GM18505 (cell line): ENCODE results near the gene COL24A1.
"Not testable (repeated sequence)": the region's sequence is repeated elsewhere in the genome, so short reads cannot be mapped to it uniquely, and the experiment has no call there.

Experiments used
- ATAC-seq: cut with Tn5 transposase; IDR thresholded peaks from one replicate; pipeline ENCODE4 v1.9.1; 2021; ENCODE audit not compliant: unreplicated experiment
- POLR2A ChIP-seq: IDR thresholded peaks from 4 replicates; pipeline ENCODE4 v1.6.1; 2011; ENCODE audit warnings: borderline replicate concordance; ENCODE audit not compliant: insufficient read depth, insufficient read length; ENCODE audit errors: extremely low read depth

The COL24A1 gene

GRCh38 chr1:85900921-85901320 lies 255.7 kb downstream of the COL24A1 start:
- no peak for ATAC-seq
- no peak for TF ChIP-seq POLR2A

- ATAC-seq: no peak
- no peak for TF ChIP-seq POLR2A
These were observed 257.7 kb downstream of the COL24A1 start for GRCh38 chr1:85898861-85899260.

- TF ChIP-seq POLR2A: no peak
- no peak for ATAC-seq
These were observed 261.9 kb downstream of the COL24A1 start for GRCh38 chr1:85894651-85895050.

GRCh38 chr1:85892366-85892765 lies 264.2 kb downstream of the COL24A1 start:
- TF ChIP-seq POLR2A: no peak
- ATAC-seq: no peak

GRCh38 chr1:85889870-85890269 lies 266.7 kb downstream of the COL24A1 start:
- ATAC-seq: no peak
- TF ChIP-seq POLR2A: no peak

- TF ChIP-seq POLR2A: no peak
- ATAC-seq: no peak
These were observed 267.7 kb downstream of the COL24A1 start for GRCh38 chr1:85888921-85889320.

- ATAC-seq: no peak
- TF ChIP-seq POLR2A: no peak
These were observed 272.1 kb downstream of the COL24A1 start for GRCh38 chr1:85884372-85885035.

- no peak for TF ChIP-seq POLR2A
- ATAC-seq: no peak
These were observed 289.4 kb downstream of the COL24A1 start for GRCh38 chr1:85867189-85867588.

GRCh38 chr1:85865213-85865612 lies 291.4 kb downstream of the COL24A1 start:
- no peak for ATAC-seq
- no peak for TF ChIP-seq POLR2A

- ATAC-seq: no peak
- TF ChIP-seq POLR2A: no peak
These were observed 291.8 kb downstream of the COL24A1 start for GRCh38 chr1:85864727-85865126.

GRCh38 chr1:85863639-85864038 lies 292.9 kb downstream of the COL24A1 start:
- not testable (repeated sequence) for ATAC-seq

GRCh38 chr1:85862456-85862855 lies 294.1 kb downstream of the COL24A1 start:
- ATAC-seq: no peak
- TF ChIP-seq POLR2A: no peak

- TF ChIP-seq POLR2A: no peak
- ATAC-seq: no peak
These were observed 298.6 kb downstream of the COL24A1 start for GRCh38 chr1:85857991-85858390.

- no peak for TF ChIP-seq POLR2A
- no peak for ATAC-seq
These were observed 306.3 kb downstream of the COL24A1 start for GRCh38 chr1:85850238-85850637.

- no peak for TF ChIP-seq POLR2A
- no peak for ATAC-seq
These were observed 306.9 kb downstream of the COL24A1 start for GRCh38 chr1:85849660-85850059.
